Measurements from ENCODE around the gene PLB1.

GRCh38 chr2:28477087-28477486 is 18.8 kb upstream of the PLB1 start:
- TF ChIP-seq CTCF (IDR thresholded peaks at IDR 0.05; ENCODE audit: borderline replicate concordance, extremely low read depth, low read length, poor library complexity, severe bottlenecking): no peak
- TF ChIP-seq EZH2 (IDR thresholded peaks at IDR 0.05; ENCODE audit: borderline replicate concordance, low read depth, low read length, severe bottlenecking): no peak

Measured in DND-41 (cell line).